BLaER1 treated with 17β-estradiol and CSF1 and Interleukin-3, amounts not matched to agents 10 nM and 100 nM (cell line): ENCODE results near the gene TFCP2L1.

Experiments
- H3K27ac ChIP-seq, 11 experiments: shearing (Covaris generic); formaldehyde crosslinking; 2 replicates each; pipeline ENCODE4 v1.8.1; 2022
- H3K27me3 ChIP-seq, 11 experiments: shearing (Covaris generic); formaldehyde crosslinking; 2 replicates each; pipeline ENCODE4 v1.8.1; 2022
- H3K36me3 ChIP-seq, 11 experiments: shearing (Covaris generic); formaldehyde crosslinking; 2 replicates each; pipeline ENCODE4 v1.8.1; 2022
- H3K4me1 ChIP-seq, 10 experiments: shearing (Covaris generic); formaldehyde crosslinking; 2 replicates each; pipeline ENCODE4 v1.8.1; 2022
- H3K4me2 ChIP-seq, 11 experiments: shearing (Covaris generic); formaldehyde crosslinking; 2 replicates each; pipeline ENCODE4 v1.8.1; 2022
- H3K4me3 ChIP-seq, 10 experiments: shearing (Covaris generic); formaldehyde crosslinking; 2 replicates each; pipeline ENCODE4 v1.8.1; 2022
- H3K9ac ChIP-seq, 11 experiments: shearing (Covaris generic); formaldehyde crosslinking; 2 replicates each; pipeline ENCODE4 v1.8.1; 2022
- H3K9me3 ChIP-seq, 11 experiments: shearing (Covaris generic); formaldehyde crosslinking; replicated peaks in 1 of 11; 2 replicates each; pipeline ENCODE4 v1.8.1; 2022
- H4K20me1 ChIP-seq, 11 experiments: shearing (Covaris generic); formaldehyde crosslinking; 2 replicates each; pipeline ENCODE4 v1.8.1; 2022
- Cebpa-rat ChIP-seq, 11 experiments: shearing (Covaris generic); IDR thresholded peaks; 2 replicates each; pipeline ENCODE4 v1.8.1; 2022

The TFCP2L1 gene

DNA sequence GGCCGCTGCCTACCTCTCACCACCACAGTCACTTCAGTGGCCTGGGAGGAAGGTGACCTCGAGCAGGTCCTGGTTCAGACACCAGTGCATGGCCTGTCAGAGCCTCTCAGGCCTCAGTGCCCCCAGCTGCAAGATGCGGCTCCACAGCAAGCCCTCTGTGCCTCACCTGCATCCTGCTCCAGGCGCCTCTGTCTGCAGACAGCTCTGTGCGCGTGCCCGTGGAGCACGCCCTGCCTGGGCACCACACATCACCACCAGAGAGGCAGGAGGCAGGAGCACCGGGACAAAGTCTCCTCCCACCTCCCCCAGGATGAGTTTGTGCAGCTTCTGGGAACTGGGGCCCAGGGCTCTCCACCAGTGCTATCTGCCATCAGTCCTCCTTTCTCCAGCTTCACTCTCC lies 98.7 kb downstream of the TFCP2L1 start:
- H3K4me1 ChIP-seq = peaks cover 33 to 60% (median 52%) of the 10 kb centered on the region in 10 experiments
- no peaks in the 10 kb centered on the region for H3K9me3 ChIP-seq
- no peaks in the 10 kb centered on the region for H4K20me1 ChIP-seq
- no peaks in the 10 kb centered on the region for H3K27me3 ChIP-seq
- H3K4me3 ChIP-seq = no peak overlapping the region
- no peak for TF ChIP-seq Cebpa-rat (IDR thresholded peaks at IDR 0.05)
- peak overlapping the region in 3 of 11 experiments; percentile 4 to 37 (median 32); a peak in 4 of 22 replicates for H3K27ac ChIP-seq
- no peaks in the 10 kb centered on the region for H3K36me3 ChIP-seq
- peak overlapping the region; percentile 13 to 81 (median 54); a peak in 19 of 22 replicates for H3K4me2 ChIP-seq
- H3K9ac ChIP-seq = no peak overlapping the region

GRCh38 chr2:121185571-121186074 lies 99.4 kb downstream of the TFCP2L1 start:
- no peaks in the 10 kb centered on the region for H3K27me3 ChIP-seq
- H3K9ac ChIP-seq = no peak overlapping the region
- H3K9me3 ChIP-seq = no peaks in the 10 kb centered on the region
- no peaks in the 10 kb centered on the region for H4K20me1 ChIP-seq
- no peak for TF ChIP-seq Cebpa-rat (IDR thresholded peaks at IDR 0.05)
- no peaks in the 10 kb centered on the region for H3K36me3 ChIP-seq
- peaks cover 33 to 60% (median 52%) of the 10 kb centered on the region in 10 experiments for H3K4me1 ChIP-seq
- no peak overlapping the region for H3K4me3 ChIP-seq
- peak overlapping the region; percentile 13 to 81 (median 54); a peak in 20 of 22 replicates for H3K4me2 ChIP-seq
- peak overlapping the region in 3 of 11 experiments; percentile 4 to 37 (median 32); a peak in 4 of 22 replicates for H3K27ac ChIP-seq

GRCh38 chr2:121185111-121185510 lies 99.9 kb downstream of the TFCP2L1 start:
- H3K4me2 ChIP-seq = peak overlapping the region in 5 of 11 experiments; percentile 51 to 81 (median 69); a peak in 5 of 22 replicates
- H3K9me3 ChIP-seq = no peaks in the 10 kb centered on the region
- no peaks in the 10 kb centered on the region for H3K27me3 ChIP-seq
- peaks cover 33 to 59% (median 51%) of the 10 kb centered on the region in 10 experiments for H3K4me1 ChIP-seq
- H3K4me3 ChIP-seq = no peak overlapping the region
- H4K20me1 ChIP-seq = no peaks in the 10 kb centered on the region
- no peak for TF ChIP-seq Cebpa-rat (IDR thresholded peaks at IDR 0.05)
- H3K9ac ChIP-seq = no peak overlapping the region
- no peaks in the 10 kb centered on the region for H3K36me3 ChIP-seq
- no peak overlapping the region; a peak in 2 of 22 replicates for H3K27ac ChIP-seq

DNA sequence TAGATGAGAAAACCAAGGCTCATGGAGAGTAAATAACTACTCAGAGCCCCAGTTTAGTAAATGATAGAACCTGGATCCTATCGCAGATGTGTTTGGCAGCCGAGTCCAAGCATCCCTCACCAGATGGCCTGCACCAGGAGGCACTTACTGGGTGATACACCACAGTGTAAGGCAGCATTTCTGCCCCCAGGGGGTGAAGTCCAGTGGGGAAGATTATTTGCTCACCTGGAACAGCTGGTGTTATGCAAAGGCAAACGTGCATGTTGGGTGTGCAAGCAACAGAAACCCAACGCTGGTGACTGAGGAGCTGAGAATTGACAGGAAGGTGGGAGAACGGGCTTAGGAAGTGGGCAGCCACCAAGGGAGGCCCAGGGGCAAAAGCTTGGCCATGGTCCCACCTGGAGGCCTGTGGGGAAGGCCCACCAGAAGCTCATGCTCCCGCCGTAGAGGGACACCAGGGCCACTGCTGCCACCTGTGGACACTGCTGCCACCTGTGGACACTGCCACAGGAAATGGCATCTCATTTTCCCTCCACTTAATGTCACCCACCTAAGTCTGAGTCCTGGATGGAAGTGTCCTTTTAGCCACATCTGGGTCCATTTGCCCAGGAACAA lies 100.6 kb downstream of the TFCP2L1 start:
- no peak overlapping the region for H3K27ac ChIP-seq
- peaks cover 29 to 52% (median 43%) of the 10 kb centered on the region in 10 experiments for H3K4me1 ChIP-seq
- H3K4me2 ChIP-seq = peak overlapping the region in 3 of 11 experiments; percentile 15 to 32 (median 21); a peak in 3 of 22 replicates
- no peak overlapping the region for H3K9ac ChIP-seq
- H3K4me3 ChIP-seq = no peak overlapping the region
- no peak for TF ChIP-seq Cebpa-rat (IDR thresholded peaks at IDR 0.05)
- no peaks in the 10 kb centered on the region for H3K9me3 ChIP-seq
- no peaks in the 10 kb centered on the region for H3K36me3 ChIP-seq
- H4K20me1 ChIP-seq = no peaks in the 10 kb centered on the region
- no peaks in the 10 kb centered on the region for H3K27me3 ChIP-seq

DNA sequence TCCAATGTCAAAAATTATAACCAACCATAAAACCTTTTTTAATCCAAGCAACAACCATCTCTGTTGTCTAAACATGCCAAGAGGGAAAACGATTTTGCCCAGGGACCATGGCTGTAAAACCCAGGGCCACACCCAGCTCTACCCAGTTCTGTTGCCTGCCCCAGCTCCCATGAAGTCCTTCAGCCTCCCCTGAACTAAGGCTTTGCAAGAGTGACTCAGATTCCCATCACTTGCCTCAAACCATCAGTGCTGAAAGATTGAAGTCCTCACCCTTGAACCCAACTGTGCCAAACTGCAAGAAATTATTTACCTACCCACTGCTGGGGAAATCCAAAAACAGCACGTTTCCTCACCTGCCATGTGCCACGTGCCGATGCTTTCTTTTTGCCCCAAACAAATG lies 102.5 kb downstream of the TFCP2L1 start:
- peaks cover 10 to 33% (median 25%) of the 10 kb centered on the region in 10 experiments for H3K4me1 ChIP-seq
- no peaks in the 10 kb centered on the region for H3K36me3 ChIP-seq
- H3K9ac ChIP-seq = no peak overlapping the region
- H4K20me1 ChIP-seq = no peaks in the 10 kb centered on the region
- TF ChIP-seq Cebpa-rat (IDR thresholded peaks at IDR 0.05) = no peak
- H3K9me3 ChIP-seq = no peaks in the 10 kb centered on the region
- H3K27me3 ChIP-seq = no peaks in the 10 kb centered on the region
- no peak overlapping the region for H3K27ac ChIP-seq
- no peak overlapping the region for H3K4me3 ChIP-seq
- no peak overlapping the region for H3K4me2 ChIP-seq

- Histone ChIP-seq H3K4me1 (peaks cover 0 to 6% (median 1%) of the 10 kb centered on the region in 10 experiments; a peak in 6 of 20 replicates), H3K4me2 (no peak overlapping the region), H3K9ac (no peak overlapping the region), H3K27ac (no peak overlapping the region), H4K20me1 (no peaks in the 10 kb centered on the region), H3K36me3 (no peaks in the 10 kb centered on the region), H3K27me3 (no peaks in the 10 kb centered on the region), H3K4me3 (no peak overlapping the region), H3K9me3 (no peaks in the 10 kb centered on the region)
- no peak for TF ChIP-seq Cebpa-rat (IDR thresholded peaks at IDR 0.05)
Measured at GRCh38 chr2:121179467-121179866, 105.5 kb downstream of the TFCP2L1 start.

- no peak for TF ChIP-seq Cebpa-rat (IDR thresholded peaks at IDR 0.05)
- H3K9ac ChIP-seq = no peak overlapping the region
- H3K27ac ChIP-seq = no peak overlapping the region
- no peaks in the 10 kb centered on the region for H3K9me3 ChIP-seq
- H3K4me3 ChIP-seq = no peak overlapping the region
- H3K4me1 ChIP-seq = peaks cover 0 to 3% (median 2%) of the 10 kb centered on the region in 10 experiments; a peak in 11 of 20 replicates
- H3K27me3 ChIP-seq = no peaks in the 10 kb centered on the region
- no peaks in the 10 kb centered on the region for H3K36me3 ChIP-seq
- H4K20me1 ChIP-seq = no peaks in the 10 kb centered on the region
- H3K4me2 ChIP-seq = no peak overlapping the region
Measured at GRCh38 chr2:121178730-121179129, 106.3 kb downstream of the TFCP2L1 start.

DNA sequence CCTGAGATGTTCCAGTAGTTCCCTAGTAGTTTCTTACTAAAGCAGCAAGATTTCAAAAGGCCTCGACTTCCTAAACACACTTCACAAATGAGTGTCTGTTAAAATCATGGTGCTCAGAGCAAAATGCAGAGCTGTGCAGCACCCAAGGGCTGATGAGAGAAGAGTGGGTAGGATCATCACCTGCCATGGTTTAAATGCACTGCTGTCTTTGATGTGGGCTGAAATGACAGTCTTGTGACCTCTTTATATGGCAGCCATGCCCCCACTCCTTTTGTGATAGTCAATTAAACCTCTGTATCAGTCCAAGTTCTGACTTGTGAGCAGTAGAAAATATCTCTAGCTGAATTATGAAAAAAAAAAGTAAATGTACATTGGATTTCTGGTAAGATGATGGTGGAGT lies 107.1 kb downstream of the TFCP2L1 start:
- no peaks in the 10 kb centered on the region for H4K20me1 ChIP-seq
- H3K27me3 ChIP-seq = no peaks in the 10 kb centered on the region

GRCh38 chr2:121175326-121175725 lies 109.7 kb downstream of the TFCP2L1 start:
- Histone ChIP-seq H3K9ac (no peak overlapping the region), H3K36me3 (peaks cover 0 to 7% (median 0%) of the 10 kb centered on the region in 11 experiments; a peak in 1 of 22 replicates), H3K4me1 (peaks cover 0 to 32% (median 27%) of the 10 kb centered on the region in 10 experiments; a peak in 17 of 20 replicates), H3K4me3 (no peak overlapping the region), H3K4me2 (no peak overlapping the region), H4K20me1 (no peaks in the 10 kb centered on the region), H3K9me3 (peaks cover 11 to 19% (median 14%) of the 10 kb centered on the region in 11 experiments), H3K27me3 (no peaks in the 10 kb centered on the region), H3K27ac (no peak overlapping the region)
- no peak for TF ChIP-seq Cebpa-rat (IDR thresholded peaks at IDR 0.05)

More for the DNA sequence above, 107.1 kb downstream of the TFCP2L1 start:
- Histone ChIP-seq H3K4me2 (no peak overlapping the region), H3K9ac (no peak overlapping the region), H3K9me3 (no peaks in the 10 kb centered on the region), H3K4me1 (peaks cover 0 to 11% (median 10%) of the 10 kb centered on the region in 10 experiments; a peak in 17 of 20 replicates), H3K27ac (no peak overlapping the region), H3K4me3 (no peak overlapping the region), H3K36me3 (no peaks in the 10 kb centered on the region)
- TF ChIP-seq Cebpa-rat (IDR thresholded peaks at IDR 0.05) = no peak
